ENCODE results near the gene USP2. TPM values are rescaled to one million over a fixed set of nuclear protein-coding genes. Genes with fewer than 3 reads are reported as not detected.

The USP2 gene
- total RNA-seq, 1 donor from 2014 or later, result 0.26 TPM

- no peak for FAIRE-seq
- Histone ChIP-seq H3K36me3 (ENCODE audit: control insufficient read depth, insufficient read depth, low read length) (no peaks in the 10 kb centered on the region), H3K27me3 (ENCODE audit: control insufficient read depth, insufficient read depth, low read length) (no peaks in the 10 kb centered on the region), H3K4me3 (ENCODE audit: low read depth, low read length) (no peak overlapping the region)
- DNase-seq (ENCODE audit: low read depth), result no peak
- no peak for TF ChIP-seq CTCF (IDR thresholded peaks at IDR 0.05; ENCODE audit: insufficient read depth, low read length, severe bottlenecking)
Measured at GRCh38 chr11:119352857-119353260, 28.6 kb downstream of the USP2 start.

DNA sequence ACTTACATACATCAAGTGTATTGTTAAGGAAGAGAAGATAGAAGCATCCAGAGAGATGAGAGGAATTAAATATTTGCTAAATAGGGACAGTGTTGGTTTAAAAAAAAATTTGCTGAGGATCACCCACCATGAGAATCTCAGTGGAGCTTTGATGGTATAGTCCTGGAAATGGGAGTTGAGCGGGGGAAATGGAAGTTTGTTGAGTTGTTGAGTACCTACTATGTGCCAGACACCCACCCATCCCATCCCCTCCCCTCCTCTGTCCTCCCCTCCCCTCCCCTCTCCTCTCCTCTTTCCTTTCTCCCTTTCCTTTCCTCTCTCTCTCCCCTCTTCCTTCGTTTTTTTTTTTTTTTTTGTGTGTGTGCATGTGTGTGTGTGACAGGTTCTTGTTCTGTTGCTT, 30.3 kb downstream of the USP2 start:
- H3K4me3 ChIP-seq (ENCODE audit: low read depth, low read length), result no peak overlapping the region
- peaks cover 7% of the 10 kb centered on the region for H3K27me3 ChIP-seq (ENCODE audit: control insufficient read depth, insufficient read depth, low read length)
- DNase-seq (ENCODE audit: low read depth) (no peak), FAIRE-seq (no peak)
- no peak for TF ChIP-seq CTCF (IDR thresholded peaks at IDR 0.05; ENCODE audit: insufficient read depth, low read length, severe bottlenecking)
- no peaks in the 10 kb centered on the region for H3K36me3 ChIP-seq (ENCODE audit: control insufficient read depth, insufficient read depth, low read length)

GRCh38 chr11:119350302-119350701, 31.2 kb downstream of the USP2 start:
- peaks cover 7% of the 10 kb centered on the region for H3K27me3 ChIP-seq (ENCODE audit: control insufficient read depth, insufficient read depth, low read length)
- H3K4me3 ChIP-seq (ENCODE audit: low read depth, low read length), result no peak overlapping the region
- no peak for FAIRE-seq
- no peak for DNase-seq (ENCODE audit: low read depth)
- no peak for TF ChIP-seq CTCF (IDR thresholded peaks at IDR 0.05; ENCODE audit: insufficient read depth, low read length, severe bottlenecking)
- H3K36me3 ChIP-seq (ENCODE audit: control insufficient read depth, insufficient read depth, low read length), result no peaks in the 10 kb centered on the region

DNA sequence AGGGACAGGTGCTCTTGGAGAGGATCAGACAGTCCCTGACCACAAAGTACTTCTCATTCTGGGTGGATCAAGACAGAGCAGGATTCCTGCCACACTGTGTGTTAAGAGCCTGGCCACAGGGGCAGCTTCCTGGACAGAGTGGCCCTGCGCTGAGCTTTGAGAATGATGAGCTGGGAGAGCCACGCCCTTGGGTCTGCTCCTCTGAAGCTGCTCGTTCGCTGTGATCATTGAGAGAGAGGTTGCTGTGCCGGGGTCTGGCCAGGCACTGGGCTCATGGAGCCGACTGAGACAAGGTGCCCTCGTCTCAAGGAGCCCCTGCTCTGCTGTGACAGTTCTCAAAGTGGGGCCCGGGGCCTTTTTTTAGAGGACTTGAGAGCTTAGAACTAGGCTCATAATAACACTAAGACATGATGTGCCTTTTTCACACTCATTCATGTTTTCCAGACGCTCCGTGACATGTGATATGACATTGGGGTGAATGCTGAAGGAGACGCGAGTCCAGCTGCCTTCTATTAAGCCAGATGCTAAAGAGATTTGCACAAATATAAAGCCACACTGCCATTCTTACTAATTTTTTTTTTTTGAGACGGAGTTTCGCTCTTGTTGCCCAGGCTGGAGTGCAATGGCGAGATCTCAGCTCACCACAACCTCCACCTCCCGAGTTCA, 33.4 kb downstream of the USP2 start:
- Histone ChIP-seq H3K27me3 (ENCODE audit: control insufficient read depth, insufficient read depth, low read length) (peaks cover 7% of the 10 kb centered on the region), H3K4me3 (ENCODE audit: low read depth, low read length) (no peak overlapping the region), H3K36me3 (ENCODE audit: control insufficient read depth, insufficient read depth, low read length) (no peaks in the 10 kb centered on the region)
- TF ChIP-seq CTCF (IDR thresholded peaks at IDR 0.05; ENCODE audit: insufficient read depth, low read length, severe bottlenecking), result no peak
- FAIRE-seq (no peak), DNase-seq (ENCODE audit: low read depth) (no peak)

- Histone ChIP-seq H3K27me3 (ENCODE audit: control insufficient read depth, insufficient read depth, low read length) (peaks cover 9% of the 10 kb centered on the region), H3K4me3 (ENCODE audit: low read depth, low read length) (no peak overlapping the region), H3K36me3 (ENCODE audit: control insufficient read depth, insufficient read depth, low read length) (no peaks in the 10 kb centered on the region)
- DNase-seq (ENCODE audit: low read depth) (no peak), FAIRE-seq (peak; percentile 75)
- no peak for TF ChIP-seq CTCF (IDR thresholded peaks at IDR 0.05; ENCODE audit: insufficient read depth, low read length, severe bottlenecking)
Measured at GRCh38 chr11:119347242-119347641, 34.2 kb downstream of the USP2 start.

DNA sequence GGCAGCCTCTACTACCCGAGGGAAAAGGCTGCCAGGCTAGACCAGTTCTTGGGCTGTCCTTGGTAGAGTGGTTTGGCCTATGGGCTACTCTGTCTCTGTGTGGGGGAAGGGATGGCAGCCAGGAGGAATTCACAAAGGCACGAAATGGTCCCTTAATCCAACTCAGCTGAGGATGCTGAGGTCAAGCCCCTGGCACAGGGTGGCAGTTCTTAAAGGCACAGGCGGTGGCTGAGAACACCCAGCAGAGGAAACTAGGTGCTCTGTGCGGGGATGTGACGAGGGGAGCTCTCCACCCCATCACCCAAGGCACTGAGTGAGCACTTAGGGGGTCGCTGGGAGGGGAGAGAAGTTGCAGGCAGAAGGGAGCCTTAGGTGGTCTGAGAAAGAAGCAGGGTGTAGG, 34.9 kb downstream of the USP2 start, which contains the start of gene MFRP:
TSS of gene MFRP (minus strand) at position 101 of the 400 bp plus-strand sequence. CDS start 192 bp downstream, outside the sequence.
- Histone ChIP-seq H3K4me3 (ENCODE audit: low read depth, low read length) (no peak within 1 kb of the TSS), H3K27me3 (ENCODE audit: control insufficient read depth, insufficient read depth, low read length) (peaks cover 11% of the 10 kb centered on the region), H3K36me3 (ENCODE audit: control insufficient read depth, insufficient read depth, low read length) (no peaks in the 10 kb centered on the region)
- TF ChIP-seq CTCF (IDR thresholded peaks at IDR 0.05; ENCODE audit: insufficient read depth, low read length, severe bottlenecking), result no peak
- no peak for DNase-seq (ENCODE audit: low read depth)
- FAIRE-seq, result no peak

Data from bronchial epithelial cell (primary cell).